Smooth muscle cell (in vitro differentiated cells): ENCODE data around the gene TSPO. TPM values are rescaled to one million over a fixed set of nuclear protein-coding genes. Genes with fewer than 3 reads are reported as not detected.
A peak's percentile ranks its signal among the peaks of the same experiment; 100 is the strongest.
"Not testable (repeated sequence)": the region's sequence is repeated elsewhere in the genome, so short reads cannot be mapped to it uniquely, and the experiment has no call there.

Experiments
- DNase-seq: peaks from one replicate; lab custom pipeline; 2025; ENCODE audit not compliant: unreplicated experiment; lab: John Stamatoyannopoulos, UW
- H2AFZ ChIP-seq: fragments of 200-600 bp; sonication (generic); 2 replicates; pipeline ENCODE4 v1.6.0; 2016; ENCODE audit warnings: antibody characterized with exemption, low read depth, mild to moderate bottlenecking
- H3F3A ChIP-seq: fragments of 200-600 bp; sonication (generic); 2 replicates; pipeline ENCODE4 v1.6.0; 2017; ENCODE audit warnings: antibody characterized with exemption, low read depth
- H3K27ac ChIP-seq: fragments of 200-600 bp; sonication (generic); 2 replicates; pipeline ENCODE4 v1.5.1; 2016; ENCODE audit warnings: low read depth, mild to moderate bottlenecking
- H3K27me3 ChIP-seq: fragments of 200-600 bp; sonication (generic); 2 replicates; pipeline ENCODE4 v1.6.1; 2016; ENCODE audit warnings: low read depth, mild to moderate bottlenecking
- H3K36me3 ChIP-seq: fragments of 200-600 bp; sonication (generic); 2 replicates; pipeline ENCODE4 v1.5.1; 2016; ENCODE audit warnings: low read depth
- H3K4me1 ChIP-seq: fragments of 200-600 bp; sonication (generic); 2 replicates; pipeline ENCODE4 v1.5.1; 2016; ENCODE audit warnings: low read depth
- H3K4me2 ChIP-seq: fragments of 200-600 bp; sonication (generic); 2 replicates; pipeline ENCODE4 v1.6.0; 2016; ENCODE audit warnings: mild to moderate bottlenecking
- H3K4me3 ChIP-seq: fragments of 200-600 bp; sonication (generic); 2 replicates; pipeline ENCODE4 v1.5.1; 2016; ENCODE audit warnings: mild to moderate bottlenecking
- H3K79me2 ChIP-seq: fragments of 200-600 bp; sonication (generic); 2 replicates; pipeline ENCODE4 v1.6.0; 2016; ENCODE audit warnings: low read depth, mild to moderate bottlenecking
- H3K9ac ChIP-seq: fragments of 200-600 bp; sonication (generic); 2 replicates; pipeline ENCODE4 v1.6.0; 2016; ENCODE audit warnings: low read depth
- H3K9me3 ChIP-seq: fragments of 200-600 bp; sonication (generic); replicated peaks from 2 replicates; pipeline ENCODE4 v1.5.1; 2016; ENCODE audit warnings: low read depth
- H4K20me1 ChIP-seq: fragments of 200-600 bp; sonication (generic); 2 replicates; pipeline ENCODE4 v1.6.0; 2016; ENCODE audit warnings: low read depth
- WGBS: methylation state at CpG from one replicate; pipeline ENCODE4 v1.1.7; 2016; ENCODE audit warnings: low lambda C conversion rate; 5-methylcytosine and 5-hydroxymethylcytosine counted together
- polyA plus RNA-seq: library from polyadenylated mRNA; unstranded; fragments of >200 nt; fragmentation: Nextera tagmentation; extraction: Ambion mirVana; gene quantifications from 2 replicates; pipeline ENCODE4 v1.2.1, GENCODE V29; 2016
- total RNA-seq: library from RNA; depleted of rRNA; stranded (reverse); fragments of >200 nt; gene quantifications from 2 replicates; pipeline ENCODE4 v1.2.3, GENCODE V29; 2014
- TF ChIP-seq, protein P1 (sequence below): fragments of 200-600 bp; sonication (generic); IDR thresholded peaks from 2 replicates; pipeline ENCODE4 v1.5.1; 2017; ENCODE audit warnings: borderline replicate concordance, mild to moderate bottlenecking, antibody characterized with exemption; ENCODE audit not compliant: insufficient read depth, poor library complexity, severe bottlenecking

The TSPO gene
- total RNA-seq: 154 and 170 TPM in 2 replicates
- 234 and 251 TPM in 2 replicates for polyA plus RNA-seq

- Histone ChIP-seq H2AFZ (peak within 1 kb of the TSS; percentile 87), H3K9me3 (no peaks in the 10 kb centered on the region), H3K4me2 (peak within 1 kb of the TSS; percentile 99), H3F3A (no peaks in the 10 kb centered on the region), H3K9ac (peak within 1 kb of the TSS; percentile 64), H3K27ac (peak within 1 kb of the TSS; percentile 4), H3K36me3 (no peaks in the 10 kb centered on the region), H3K4me1 (peaks cover 13% of the 10 kb centered on the region), H4K20me1 (peaks cover 27% of the 10 kb centered on the region), H3K4me3 (peak within 1 kb of the TSS; percentile 74), H3K27me3 (no peaks in the 10 kb centered on the region), H3K79me2 (peaks cover 20% of the 10 kb centered on the region)
- peak; percentile 50 for DNase-seq
- WGBS: 21% methylated on average over 36 of the region's 75 CpGs
- TF ChIP-seq, protein P1, sequence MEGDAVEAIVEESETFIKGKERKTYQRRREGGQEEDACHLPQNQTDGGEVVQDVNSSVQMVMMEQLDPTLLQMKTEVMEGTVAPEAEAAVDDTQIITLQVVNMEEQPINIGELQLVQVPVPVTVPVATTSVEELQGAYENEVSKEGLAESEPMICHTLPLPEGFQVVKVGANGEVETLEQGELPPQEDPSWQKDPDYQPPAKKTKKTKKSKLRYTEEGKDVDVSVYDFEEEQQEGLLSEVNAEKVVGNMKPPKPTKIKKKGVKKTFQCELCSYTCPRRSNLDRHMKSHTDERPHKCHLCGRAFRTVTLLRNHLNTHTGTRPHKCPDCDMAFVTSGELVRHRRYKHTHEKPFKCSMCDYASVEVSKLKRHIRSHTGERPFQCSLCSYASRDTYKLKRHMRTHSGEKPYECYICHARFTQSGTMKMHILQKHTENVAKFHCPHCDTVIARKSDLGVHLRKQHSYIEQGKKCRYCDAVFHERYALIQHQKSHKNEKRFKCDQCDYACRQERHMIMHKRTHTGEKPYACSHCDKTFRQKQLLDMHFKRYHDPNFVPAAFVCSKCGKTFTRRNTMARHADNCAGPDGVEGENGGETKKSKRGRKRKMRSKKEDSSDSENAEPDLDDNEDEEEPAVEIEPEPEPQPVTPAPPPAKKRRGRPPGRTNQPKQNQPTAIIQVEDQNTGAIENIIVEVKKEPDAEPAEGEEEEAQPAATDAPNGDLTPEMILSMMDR: no peak
These were observed at the start of gene TSPO for GRCh38 chr22:43151251-43152002. TSPO (plus strand) TSS chr22:43151559; CDS start chr22:43159239, 7,680 bp downstream.

DNA sequence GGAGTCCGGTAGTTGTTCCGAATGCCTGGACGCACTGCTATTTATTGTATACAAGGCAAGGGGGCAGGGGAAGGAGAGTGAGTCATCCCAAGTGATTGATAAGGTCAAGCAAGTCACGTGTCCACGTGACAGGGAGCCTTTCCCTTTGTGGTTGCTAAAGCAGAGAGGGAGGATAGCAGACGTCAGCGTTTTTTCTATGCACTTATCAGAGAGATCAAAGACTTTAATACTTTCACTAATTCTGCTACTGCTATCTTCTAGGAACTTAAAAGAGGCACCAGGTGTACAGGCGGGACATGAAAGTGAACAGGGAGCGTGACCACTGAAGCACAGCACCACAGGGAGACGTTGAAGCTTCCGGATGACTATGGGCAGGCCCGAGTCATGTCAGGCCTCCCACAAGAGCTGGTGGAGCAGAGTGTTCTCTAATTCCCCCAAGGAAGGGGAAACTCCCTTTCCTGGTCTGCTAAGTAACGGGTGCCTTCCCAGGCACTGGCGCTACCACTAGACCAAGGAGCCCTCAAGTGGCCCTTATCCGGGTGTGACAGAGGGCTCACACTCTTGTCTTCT lies 47.2 kb upstream of the TSPO start:
- 37% methylated on average over 15 of the region's 15 CpGs for WGBS
- H3K4me2 ChIP-seq, H3K9me3 ChIP-seq, H3K9ac ChIP-seq, H3K4me3 ChIP-seq, DNase-seq, H2AFZ ChIP-seq, H3K36me3 ChIP-seq, H3K79me2 ChIP-seq, H4K20me1 ChIP-seq, H3F3A ChIP-seq, H3K4me1 ChIP-seq, H3K27me3 ChIP-seq, H3K27ac ChIP-seq: not testable (repeated sequence)

DNA sequence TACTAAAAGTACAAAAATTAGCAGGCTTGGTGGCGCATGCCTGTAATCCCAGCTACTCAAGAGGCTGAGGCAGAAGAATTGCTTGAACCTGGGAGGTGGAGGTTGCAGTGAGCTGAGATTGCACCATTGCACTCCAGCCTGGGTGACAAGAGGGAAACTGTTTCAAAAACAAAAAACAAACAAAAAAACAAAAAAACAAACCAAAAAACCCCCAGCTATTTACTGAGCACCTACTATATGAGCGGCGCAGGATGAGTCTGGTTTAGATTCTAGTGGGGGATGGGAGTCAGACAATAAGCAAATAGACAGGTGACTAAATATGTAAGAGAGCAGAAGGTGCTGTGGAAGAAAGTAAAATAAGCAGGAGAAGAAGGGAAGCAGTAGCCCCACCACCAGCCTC lies 46.4 kb upstream of the TSPO start:
- H3K4me3 ChIP-seq, H3K9ac ChIP-seq, H3K79me2 ChIP-seq, H2AFZ ChIP-seq, H3K4me2 ChIP-seq, H4K20me1 ChIP-seq, H3K9me3 ChIP-seq, H3K4me1 ChIP-seq, H3K36me3 ChIP-seq, H3F3A ChIP-seq, DNase-seq, H3K27ac ChIP-seq: not testable (repeated sequence)
- WGBS: 97% methylated on average over 3 of the region's 3 CpGs
- peaks cover 11% of the 10 kb centered on the region for H3K27me3 ChIP-seq

DNA sequence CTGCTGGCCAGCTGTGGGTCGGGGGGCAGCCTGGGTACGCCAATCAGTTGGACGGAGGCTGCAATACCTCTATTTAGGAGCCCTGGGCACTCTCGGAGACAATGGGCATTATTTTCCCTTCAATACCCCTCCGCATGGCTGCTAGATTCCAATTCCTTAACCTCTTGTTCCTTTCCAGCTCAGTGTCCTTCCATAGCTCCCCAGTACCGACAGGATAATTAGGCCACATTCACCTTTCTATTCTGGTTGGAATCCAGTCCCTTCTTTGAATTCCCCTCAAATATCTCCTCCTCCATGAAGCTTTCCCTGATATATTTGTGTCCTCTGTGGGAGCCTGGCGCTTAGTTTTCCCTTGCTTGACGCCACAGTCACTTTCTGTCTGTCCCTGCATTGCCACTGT lies 45.1 kb upstream of the TSPO start:
- WGBS: 95% methylated on average over 8 of the region's 8 CpGs
- H3K79me2 ChIP-seq: no peaks in the 10 kb centered on the region
- H3K4me2 ChIP-seq: no peak overlapping the region
- no peaks in the 10 kb centered on the region for H3K36me3 ChIP-seq
- H3K9me3 ChIP-seq: no peaks in the 10 kb centered on the region
- H3K4me3 ChIP-seq: no peak overlapping the region
- H4K20me1 ChIP-seq: no peaks in the 10 kb centered on the region
- H3K4me1 ChIP-seq: peaks cover 10% of the 10 kb centered on the region
- H2AFZ ChIP-seq: no peak overlapping the region
- DNase-seq: no peak
- no peak overlapping the region for H3K9ac ChIP-seq
- TF ChIP-seq, protein P1: no peak
- H3F3A ChIP-seq: peaks cover 3% of the 10 kb centered on the region
- peaks cover 25% of the 10 kb centered on the region for H3K27me3 ChIP-seq
- no peak overlapping the region for H3K27ac ChIP-seq
